ACC112 (cell line): ENCODE data around the gene POLD1.

ENCODE experiments used
- H2AFZ ChIP-seq: fragments of 200-600 bp; sonication (generic); one replicate; pipeline ENCODE4 v1.6.0; 2017; ENCODE audit warnings: antibody characterized with exemption, low read length; ENCODE audit not compliant: unreplicated experiment
- H3K27ac ChIP-seq: fragments of 200-600 bp; sonication (generic); 2 replicates; pipeline ENCODE4 v1.5.1; 2014; ENCODE audit warnings: low read depth, mild to moderate bottlenecking, antibody characterized with exemption, low read length, moderate library complexity
- H3K27me3 ChIP-seq: fragments of 200-600 bp; sonication (generic); 2 replicates; pipeline ENCODE4 v1.6.1; 2014; ENCODE audit warnings: mild to moderate bottlenecking, antibody characterized with exemption, low read length, moderate library complexity, mixed read lengths; ENCODE audit not compliant: insufficient read depth
- H3K36me3 ChIP-seq: fragments of 200-600 bp; sonication (generic); 2 replicates; pipeline ENCODE4 v1.6.1; 2016; ENCODE audit warnings: mild to moderate bottlenecking, antibody characterized with exemption, low read length, moderate library complexity, mixed read lengths; ENCODE audit not compliant: insufficient read depth
- H3K4me1 ChIP-seq: fragments of 200-600 bp; sonication (generic); one replicate; pipeline ENCODE4 v1.6.1; 2016; ENCODE audit warnings: low read length, mixed read lengths; ENCODE audit not compliant: insufficient read depth, unreplicated experiment, control insufficient read depth
- H3K4me3 ChIP-seq: fragments of 200-600 bp; sonication (generic); 2 replicates; pipeline ENCODE4 v1.5.1; 2014; ENCODE audit warnings: mild to moderate bottlenecking, low read depth, low read length
- H3K79me2 ChIP-seq: fragments of 200-600 bp; sonication (generic); one replicate; pipeline ENCODE4 v1.6.0; 2016; ENCODE audit warnings: low read length; ENCODE audit not compliant: control insufficient read depth, unreplicated experiment, insufficient read depth

The POLD1 gene

GRCh38 chr19:50461066-50461875 lies 77.1 kb downstream of the POLD1 start:
- H3K4me3 ChIP-seq, result no peak overlapping the region
- no peak overlapping the region for H3K27ac ChIP-seq
- peaks cover 3% of the 10 kb centered on the region for H3K4me1 ChIP-seq
- no peaks in the 10 kb centered on the region for H3K79me2 ChIP-seq
- no peaks in the 10 kb centered on the region for H3K36me3 ChIP-seq
- H2AFZ ChIP-seq, result no peak overlapping the region
- H3K27me3 ChIP-seq, result peaks cover 10% of the 10 kb centered on the region; the same call in 1 of the 2 replicates

- peaks cover 3% of the 10 kb centered on the region for H3K4me1 ChIP-seq
- no peak overlapping the region for H3K27ac ChIP-seq
- H2AFZ ChIP-seq, result no peak overlapping the region
- H3K4me3 ChIP-seq, result no peak overlapping the region
- H3K27me3 ChIP-seq, result peaks cover 5% of the 10 kb centered on the region; the same call in 1 of the 2 replicates
- no peaks in the 10 kb centered on the region for H3K36me3 ChIP-seq
- no peaks in the 10 kb centered on the region for H3K79me2 ChIP-seq
Observed at GRCh38 chr19:50462970-50463369, 78.8 kb downstream of the POLD1 start.

- Histone ChIP-seq H3K36me3 (no peaks in the 10 kb centered on the region), H2AFZ (no peak overlapping the region), H3K27me3 (no peaks in the 10 kb centered on the region), H3K79me2 (no peaks in the 10 kb centered on the region), H3K27ac (no peak overlapping the region), H3K4me1 (peaks cover 3% of the 10 kb centered on the region), H3K4me3 (no peak overlapping the region)
Observed at GRCh38 chr19:50464348-50464747, 80.2 kb downstream of the POLD1 start.

GRCh38 chr19:50465000-50465399 lies 80.9 kb downstream of the POLD1 start:
- Histone ChIP-seq H2AFZ (no peak overlapping the region), H3K4me1 (peaks cover 1% of the 10 kb centered on the region), H3K36me3 (no peaks in the 10 kb centered on the region), H3K27me3 (no peaks in the 10 kb centered on the region), H3K4me3 (no peak overlapping the region), H3K79me2 (no peaks in the 10 kb centered on the region), H3K27ac (no peak overlapping the region)

- Histone ChIP-seq H3K79me2 (no peaks in the 10 kb centered on the region), H3K36me3 (no peaks in the 10 kb centered on the region), H3K27me3 (no peaks in the 10 kb centered on the region), H3K4me3 (no peak overlapping the region), H3K27ac (no peak overlapping the region), H2AFZ (no peak overlapping the region), H3K4me1 (no peaks in the 10 kb centered on the region)
Observed at GRCh38 chr19:50465986-50466705, 82.0 kb downstream of the POLD1 start.

GRCh38 chr19:50466706-50467039 lies 82.5 kb downstream of the POLD1 start:
- no peak overlapping the region for H3K27ac ChIP-seq
- H2AFZ ChIP-seq, result no peak overlapping the region
- no peaks in the 10 kb centered on the region for H3K79me2 ChIP-seq
- no peaks in the 10 kb centered on the region for H3K27me3 ChIP-seq
- H3K4me1 ChIP-seq, result no peaks in the 10 kb centered on the region
- H3K36me3 ChIP-seq, result no peaks in the 10 kb centered on the region
- H3K4me3 ChIP-seq, result no peak overlapping the region

- Histone ChIP-seq H3K27ac (no peak overlapping the region), H3K4me1 (no peaks in the 10 kb centered on the region), H3K79me2 (no peaks in the 10 kb centered on the region), H3K36me3 (no peaks in the 10 kb centered on the region), H3K27me3 (no peaks in the 10 kb centered on the region), H2AFZ (no peak overlapping the region), H3K4me3 (no peak overlapping the region)
Observed at GRCh38 chr19:50467566-50467965, 83.4 kb downstream of the POLD1 start.
